Hematopoietic multipotent progenitor cell treated with erythropoietin and hydrocortisone succinate and interleukin-3 and kit ligand, for 8 days (in vitro differentiated cells): Measurements from ENCODE around the gene HBG2.

Source experiments
- DNase-seq: peaks from one replicate; pipeline ENCODE4 v3.0.0-alpha.2; 2015

The HBG2 gene

DNA sequence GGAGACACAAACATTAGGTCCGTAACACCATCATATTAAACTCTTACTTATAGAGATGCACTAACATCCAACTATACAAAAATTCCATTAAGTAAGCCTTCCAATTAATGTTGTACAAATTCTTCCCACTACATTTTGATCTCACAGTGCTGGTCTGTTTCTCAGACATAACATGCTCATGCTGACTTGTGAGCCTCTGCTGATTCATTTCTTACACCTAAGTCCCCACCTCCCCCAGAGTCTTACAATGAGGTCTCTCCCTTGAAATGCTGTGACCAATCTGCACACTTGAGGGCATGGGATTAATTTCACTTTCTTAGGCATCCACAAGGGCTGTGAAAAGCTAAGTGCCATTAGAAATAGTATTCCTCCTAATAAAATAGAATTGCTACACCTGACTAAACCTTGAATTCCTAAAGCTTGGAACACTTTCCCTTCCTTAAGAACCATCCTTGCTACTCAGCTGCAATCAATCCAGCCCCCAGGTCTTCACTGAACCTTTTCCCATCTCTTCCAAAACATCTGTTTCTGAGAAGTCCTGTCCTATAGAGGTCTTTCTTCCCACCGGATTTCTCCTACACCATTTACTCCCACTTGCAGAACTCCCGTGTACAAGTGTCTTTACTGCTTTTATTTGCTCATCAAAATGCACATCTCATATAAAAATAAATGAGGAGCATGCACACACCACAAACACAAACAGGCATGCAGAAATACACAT, 6.9 kb downstream of the HBG2 start:
- peak; percentile 69 for DNase-seq

DNA sequence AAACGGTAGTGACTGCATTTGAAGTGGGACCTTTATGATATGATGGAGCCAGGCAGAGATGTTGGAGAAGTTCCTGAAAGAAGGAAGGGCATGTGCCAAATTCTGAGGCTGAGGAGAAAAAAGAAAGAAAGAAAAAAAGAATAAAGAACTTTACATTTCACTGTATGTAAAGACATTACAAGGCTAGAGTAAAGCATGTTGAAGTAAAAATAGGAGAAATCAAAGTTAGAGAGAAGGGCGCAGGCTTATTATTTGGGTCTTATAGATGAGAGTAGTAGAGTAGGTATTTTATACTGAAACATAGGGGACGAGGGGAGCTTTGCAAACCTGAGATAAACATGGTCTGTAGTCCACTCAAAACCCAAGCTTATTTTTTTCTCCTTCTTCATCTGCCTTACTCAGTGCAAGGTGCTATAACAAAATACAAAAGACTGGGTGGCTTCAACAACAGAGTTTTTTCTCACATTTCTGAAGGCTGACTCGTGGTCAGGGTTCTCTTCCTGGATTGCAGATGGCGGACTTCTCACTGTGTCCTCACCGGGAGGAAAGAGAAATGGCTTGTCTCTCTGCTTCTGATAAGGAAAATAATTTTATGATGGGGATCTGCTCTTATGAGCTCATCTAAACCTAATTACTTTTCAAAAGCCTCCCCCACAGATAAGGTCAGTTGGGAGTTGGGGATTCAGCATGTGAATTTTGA, 7.7 kb downstream of the HBG2 start:
- DNase-seq = peak; percentile 63

DNA sequence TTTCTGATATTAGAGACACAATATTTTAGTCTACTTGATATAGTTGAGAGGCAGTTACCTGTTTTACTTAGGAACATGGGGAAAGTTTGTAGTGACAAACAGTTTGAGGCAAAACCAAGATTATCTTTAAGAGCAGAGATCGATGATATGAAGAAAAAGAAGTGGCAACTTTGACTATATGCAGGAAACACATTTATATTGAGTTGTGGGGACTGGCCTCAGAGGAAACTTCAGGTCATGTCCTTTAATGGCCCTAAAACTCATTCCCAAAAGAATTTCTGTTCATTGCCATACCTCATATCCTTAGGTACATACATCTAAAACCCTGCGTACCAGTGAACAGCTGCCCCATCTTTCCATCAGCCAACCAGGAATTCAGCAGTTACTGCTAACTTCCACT, 9.4 kb downstream of the HBG2 start:
- no peak for DNase-seq

GRCh38 chr11:5243816-5244180, 10.8 kb downstream of the HBG2 start:
- DNase-seq = no peak

GRCh38 chr11:5242933-5243815, 11.4 kb downstream of the HBG2 start:
- peak; percentile 69 for DNase-seq

GRCh38 chr11:5242208-5242607, 12.4 kb downstream of the HBG2 start:
- peak; percentile 57 for DNase-seq

DNA sequence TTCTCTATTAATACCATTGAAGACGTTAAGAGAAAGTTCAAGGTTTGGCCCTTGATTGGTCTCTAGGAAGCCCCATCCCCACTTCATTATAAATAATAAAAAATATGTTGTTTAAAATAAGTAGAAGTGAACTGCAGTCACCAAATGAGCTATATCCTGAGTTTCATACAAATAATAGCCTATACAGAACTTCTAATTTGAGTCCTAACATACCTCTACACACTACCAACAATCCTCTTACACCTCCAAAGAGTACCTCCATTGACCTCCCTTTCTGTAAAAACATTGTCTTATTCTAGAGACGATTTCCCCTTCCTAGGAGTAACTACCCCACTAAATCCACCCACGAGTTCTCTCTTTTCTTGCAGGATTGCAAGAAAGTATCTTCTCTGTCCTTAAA, 13.1 kb downstream of the HBG2 start:
- DNase-seq = no peak

DNA sequence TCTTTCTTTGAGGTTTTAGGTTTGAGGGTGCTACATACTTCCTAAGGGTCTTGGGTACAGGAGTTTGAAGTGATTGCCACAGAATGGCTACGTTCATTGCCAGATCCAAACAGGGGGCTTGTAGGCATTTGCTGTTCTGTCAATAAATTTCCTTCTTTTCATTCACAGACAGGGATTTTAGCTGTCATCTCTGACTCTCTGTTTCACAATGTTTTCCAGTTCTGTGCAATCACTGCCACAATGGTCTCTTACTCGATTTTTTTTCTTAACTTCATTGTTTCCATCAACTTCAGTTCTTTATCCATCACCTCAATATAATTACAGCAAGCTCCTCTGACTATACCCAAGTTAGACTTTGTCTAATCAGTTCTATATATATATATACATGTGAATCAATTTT, 14.1 kb downstream of the HBG2 start:
- no peak for DNase-seq

- no peak for DNase-seq
These were observed 14.5 kb downstream of the HBG2 start for GRCh38 chr11:5240056-5240455.

DNA sequence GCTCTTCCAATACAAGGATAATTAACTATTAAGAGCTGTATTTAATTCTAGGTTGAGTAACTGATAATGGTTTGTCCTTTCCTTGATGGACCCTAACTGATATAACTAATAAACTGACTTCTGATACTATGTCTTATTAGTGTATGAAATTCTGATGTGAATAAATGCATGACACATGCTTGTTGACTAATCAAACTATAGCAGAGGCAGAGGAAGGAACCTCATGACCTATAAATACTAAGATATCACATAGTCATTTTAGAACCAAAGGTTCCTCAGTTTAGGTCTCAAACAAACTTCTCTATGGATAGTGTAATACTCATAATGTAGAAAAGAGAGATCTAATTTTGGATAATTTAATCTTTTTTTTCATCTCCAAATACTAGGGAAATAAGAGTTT, 15.5 kb downstream of the HBG2 start:
- peak; percentile 21 for DNase-seq

DNA sequence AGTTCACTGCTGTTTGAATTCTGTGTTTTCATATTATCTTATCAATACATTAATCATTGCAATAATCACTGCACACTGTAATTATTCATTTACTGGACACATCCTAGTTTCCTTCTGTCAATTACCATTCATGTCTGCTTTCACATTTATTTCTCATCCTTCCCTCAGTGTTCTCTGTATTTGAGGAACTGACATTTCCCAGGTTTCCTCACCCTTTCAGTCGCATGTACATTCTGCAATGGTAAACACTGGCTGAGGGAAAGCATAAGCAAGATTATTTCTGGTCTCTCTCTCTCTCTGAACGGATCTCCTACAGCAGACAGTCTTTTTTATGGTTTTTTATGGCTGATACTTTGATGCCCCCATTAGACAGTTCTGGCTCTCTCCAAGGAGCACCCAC, 16.1 kb downstream of the HBG2 start:
- DNase-seq = peak; percentile 6

- DNase-seq = peak; percentile 2
These were observed 17.2 kb downstream of the HBG2 start for GRCh38 chr11:5237420-5237819.

GRCh38 chr11:5235364-5236095, 19.1 kb downstream of the HBG2 start:
- DNase-seq = no peak

DNA sequence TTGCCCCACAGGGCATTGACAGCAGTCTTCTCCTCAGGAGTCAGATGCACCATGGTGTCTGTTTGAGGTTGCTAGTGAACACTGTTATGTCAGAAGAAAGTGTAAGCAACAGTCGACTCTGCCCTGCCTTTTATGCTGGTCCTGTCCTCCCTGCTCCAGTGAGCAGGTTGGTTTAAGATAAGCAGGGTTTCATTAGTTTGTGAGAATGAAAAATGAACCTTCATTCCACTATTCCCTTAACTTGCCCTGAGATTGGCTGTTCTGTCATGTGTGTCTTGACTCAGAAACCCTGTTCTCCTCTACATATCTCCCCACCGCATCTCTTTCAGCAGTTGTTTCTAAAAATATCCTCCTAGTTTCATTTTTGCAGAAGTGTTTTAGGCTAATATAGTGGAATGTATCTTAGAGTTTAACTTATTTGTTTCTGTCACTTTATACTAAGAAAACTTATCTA, 20.2 kb downstream of the HBG2 start, which contains the start of gene HBD:
TSS of gene HBD (minus strand) at position 103 of the 454 bp plus-strand sequence. CDS start at position 53, 50 bp downstream.
- DNase-seq = peak; percentile 95

- peak; percentile 37 for DNase-seq
These were observed 21.3 kb downstream of the HBG2 start for GRCh38 chr11:5233307-5233706.

DNA sequence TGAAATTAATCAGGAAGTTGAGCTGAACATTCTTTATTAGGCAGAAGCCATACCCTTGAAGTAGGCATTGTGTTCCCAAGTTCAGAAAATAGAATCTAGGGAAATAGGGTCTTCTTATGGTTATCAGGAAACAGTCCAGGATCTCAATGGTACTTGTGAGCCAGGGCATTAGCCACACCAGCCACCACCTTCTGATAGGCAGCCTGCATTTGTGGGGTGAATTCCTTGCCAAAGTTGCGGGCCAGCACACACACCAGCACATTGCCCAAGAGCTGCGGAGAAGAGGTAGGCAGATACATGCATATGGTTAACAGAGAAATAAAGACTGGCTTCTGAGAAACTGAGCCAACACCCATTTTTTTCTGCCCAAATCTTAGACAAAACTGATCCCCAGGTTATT, 21.8 kb downstream of the HBG2 start:
- DNase-seq = peak; percentile 80

DNA sequence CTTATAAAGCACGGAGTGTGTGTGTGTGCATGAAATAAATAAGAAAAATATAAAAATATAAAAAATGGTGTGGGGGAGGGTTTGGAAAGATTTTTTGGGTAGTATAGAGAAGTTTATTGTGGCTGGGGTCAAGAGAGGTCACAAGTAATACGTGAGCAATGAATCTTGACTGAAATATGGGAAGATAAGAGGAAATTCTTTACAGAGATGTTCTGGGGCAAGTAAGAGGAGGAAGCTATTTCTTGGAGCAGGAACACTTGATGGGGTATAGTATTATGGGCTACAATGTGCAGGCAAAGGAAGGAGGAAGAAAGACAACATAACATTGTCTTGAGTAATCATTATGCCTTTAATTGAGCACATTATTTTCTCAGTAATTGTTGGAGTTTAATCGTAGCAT, 22.4 kb downstream of the HBG2 start:
- peak; percentile 44 for DNase-seq

- DNase-seq = peak; percentile 56
These were observed 23.5 kb downstream of the HBG2 start for GRCh38 chr11:5231111-5231510.

GRCh38 chr11:5230266-5230665, 24.3 kb downstream of the HBG2 start:
- DNase-seq = no peak

DNA sequence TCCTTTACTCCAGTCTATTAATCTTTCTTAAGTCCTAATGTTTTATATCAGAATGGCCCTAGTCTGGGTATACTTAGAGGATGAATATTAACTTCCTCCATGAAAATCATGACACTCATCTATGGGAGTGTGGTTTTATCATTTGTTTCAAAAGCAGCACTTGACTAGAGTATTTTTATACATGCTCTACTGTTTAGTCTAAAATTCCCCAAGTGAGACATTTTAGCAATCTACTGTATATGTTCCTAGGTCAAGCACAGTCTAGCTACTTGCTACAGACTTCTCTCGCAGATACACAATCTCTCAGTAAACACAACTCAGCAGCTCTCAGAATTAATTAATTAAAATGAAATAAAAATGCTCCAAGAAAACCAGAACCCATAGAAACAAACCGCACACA, 24.8 kb downstream of the HBG2 start:
- DNase-seq = peak; percentile 33

DNA sequence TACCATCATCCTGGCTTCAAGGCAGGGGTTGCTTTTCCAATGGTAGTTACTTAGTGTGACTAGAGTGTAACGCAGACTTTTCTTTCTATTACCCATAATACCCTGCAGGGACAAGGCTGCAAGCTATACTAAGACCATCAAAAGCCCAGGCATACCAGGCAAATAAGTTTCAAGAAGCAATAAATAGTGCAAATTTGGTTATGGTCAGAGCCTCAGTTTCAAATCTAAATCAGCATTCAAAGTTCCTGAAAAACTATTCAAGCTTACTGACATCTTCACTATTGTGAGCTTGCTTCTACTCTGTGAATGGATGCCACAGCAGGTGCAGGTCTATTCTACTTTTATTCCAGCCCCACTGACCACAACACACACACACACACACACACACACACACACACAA, 25.2 kb downstream of the HBG2 start:
- no peak for DNase-seq

DNA sequence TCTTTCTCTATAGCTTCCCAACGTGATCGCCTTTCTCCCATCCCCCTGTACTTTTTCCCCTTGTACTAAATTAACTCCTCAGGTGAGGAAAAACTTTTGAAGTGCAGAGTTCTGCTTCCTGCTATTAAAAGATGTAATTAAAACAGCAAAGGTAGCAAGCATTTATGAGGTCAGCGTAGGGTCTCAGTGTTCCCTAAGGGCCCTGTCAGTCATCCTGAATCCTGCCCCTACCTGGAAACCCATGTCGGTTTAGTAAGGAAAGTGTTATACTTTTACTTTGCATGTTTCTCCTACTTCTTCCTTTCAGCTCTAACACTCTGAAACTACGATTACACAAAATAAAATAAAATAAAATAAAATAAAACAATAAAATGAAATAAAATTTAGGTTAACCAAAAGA, 26.5 kb downstream of the HBG2 start:
- no peak for DNase-seq

GRCh38 chr11:5227681-5228080, 26.9 kb downstream of the HBG2 start:
- peak; percentile 77 for DNase-seq
